GM06990 (cell line): Measurements from ENCODE around the gene LARP4B.
A peak's percentile ranks its signal among the peaks of the same experiment; 100 is the strongest.

ENCODE experiments used
- DNase-seq: peaks from one replicate; pipeline ENCODE4 v3.0.0-alpha.2; 2011; ENCODE audit not compliant: insufficient read length; ENCODE audit errors: extremely low read depth
- H3K27me3 ChIP-seq: replicated peaks from 2 replicates; pipeline ENCODE4 v1.6.0; 2011; ENCODE audit warnings: low read length; ENCODE audit not compliant: control insufficient read depth, insufficient read depth
- H3K36me3 ChIP-seq: 2 replicates; pipeline ENCODE4 v1.5.1; 2011; ENCODE audit warnings: low read length; ENCODE audit not compliant: control insufficient read depth, insufficient read depth
- H3K4me3 ChIP-seq: replicated peaks from 2 replicates; pipeline ENCODE4 v1.5.1; 2011; ENCODE audit warnings: low read depth, mild to moderate bottlenecking, control low read depth, low read length
- CTCF ChIP-seq: IDR thresholded peaks from 2 replicates; pipeline ENCODE4 v1.5.1; 2011; ENCODE audit warnings: low read length, control low read depth, mild to moderate bottlenecking, inconsistent platforms; ENCODE audit not compliant: insufficient read depth, poor library complexity, severe bottlenecking

Gene LARP4B

GRCh38 chr10:931326-932318, at the start of gene LARP4B:
LARP4B (minus strand) TSS chr10:931705; CDS start chr10:885721, 45,984 bp downstream.
- DNase-seq = peak; percentile 100
- Histone ChIP-seq H3K4me3 (peak within 1 kb of the TSS; percentile 74), H3K36me3 (no peaks in the 10 kb centered on the region), H3K27me3 (no peaks in the 10 kb centered on the region)
- TF ChIP-seq CTCF = no peak

DNA sequence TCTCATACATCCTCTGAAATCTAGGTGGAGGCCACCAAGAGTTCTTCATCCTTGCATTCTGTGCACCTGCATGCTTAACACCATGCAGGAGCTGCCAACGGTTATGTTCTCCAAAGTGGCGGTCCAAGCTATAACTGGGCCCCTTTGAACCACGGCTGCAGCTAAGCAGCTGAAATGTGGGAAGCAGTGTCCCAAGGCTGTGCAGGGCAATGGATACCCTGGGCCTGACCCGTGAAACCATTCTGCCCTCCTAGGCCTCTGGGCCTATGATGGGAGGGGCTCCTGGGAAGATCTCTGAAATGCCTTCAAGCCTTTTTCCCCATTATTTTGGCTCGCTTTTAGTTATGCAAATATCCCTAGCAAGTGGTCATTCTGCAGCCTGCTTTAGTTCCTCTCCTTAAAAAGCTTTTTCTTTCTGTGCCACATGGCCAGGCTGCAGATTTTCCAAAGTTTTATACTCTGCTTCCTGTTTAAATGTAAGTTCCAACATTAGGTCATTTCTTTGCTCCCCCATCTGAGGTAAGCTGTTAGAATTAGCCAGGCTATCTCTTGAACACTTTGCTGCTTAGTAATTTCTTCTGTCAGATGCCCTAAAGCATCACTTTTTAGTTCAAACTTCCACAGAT, 49.1 kb upstream of the LARP4B start:
- TF ChIP-seq CTCF = no peak
- Histone ChIP-seq H3K27me3 (no peaks in the 10 kb centered on the region), H3K36me3 (no peaks in the 10 kb centered on the region; the same call in 1 of the 2 replicates), H3K4me3 (no peak overlapping the region)
- DNase-seq = no peak

DNA sequence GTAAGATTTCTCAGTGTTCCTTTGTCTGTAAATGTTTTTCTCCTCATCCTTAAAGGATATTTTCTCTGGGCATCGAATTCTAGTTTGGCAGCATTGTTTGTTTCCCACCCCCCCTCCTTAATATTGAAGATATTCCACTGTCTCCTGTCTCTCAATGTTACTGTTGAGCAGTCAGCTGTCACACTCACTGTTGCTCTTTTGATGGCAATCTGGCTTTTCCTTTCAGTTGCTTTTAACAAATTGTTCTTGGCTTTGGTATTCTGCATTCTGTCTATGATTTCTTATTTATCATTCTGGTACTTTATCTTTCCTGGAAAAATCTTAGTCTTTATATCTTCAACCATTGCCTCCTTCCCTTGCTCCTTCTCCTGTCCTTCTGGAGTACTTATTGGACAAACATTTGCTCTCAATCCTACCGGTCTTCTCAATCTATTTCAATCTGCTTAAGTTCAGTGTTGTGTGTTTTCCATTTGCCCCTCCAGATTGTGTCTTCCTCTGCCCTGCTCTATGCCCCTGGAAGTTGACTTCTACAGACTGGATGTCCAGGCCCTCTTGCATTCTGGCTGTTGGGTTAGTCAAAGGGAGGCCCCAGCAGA, 47.4 kb upstream of the LARP4B start:
- no peak for DNase-seq
- Histone ChIP-seq H3K4me3 (no peak overlapping the region), H3K36me3 (no peaks in the 10 kb centered on the region; the same call in 1 of the 2 replicates), H3K27me3 (no peaks in the 10 kb centered on the region)
- no peak for TF ChIP-seq CTCF

GRCh38 chr10:976316-976715, 44.8 kb upstream of the LARP4B start:
- no peak for DNase-seq
- Histone ChIP-seq H3K4me3 (no peak overlapping the region), H3K36me3 (no peaks in the 10 kb centered on the region), H3K27me3 (no peaks in the 10 kb centered on the region)
- TF ChIP-seq CTCF = no peak

DNA sequence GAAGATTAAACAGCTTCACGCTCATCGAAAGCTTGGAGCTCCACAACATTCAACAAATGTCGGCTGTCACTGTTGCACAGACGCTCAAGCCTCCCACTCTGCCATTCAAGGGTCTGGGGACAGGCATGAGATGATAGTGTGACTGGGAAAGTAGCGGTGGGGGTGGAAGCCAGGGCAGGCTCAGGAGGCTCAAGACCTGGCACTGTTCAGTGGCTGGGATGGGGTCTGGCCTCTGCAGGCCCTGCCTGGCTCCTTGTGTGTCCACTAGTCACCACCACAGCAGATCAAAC, 43.2 kb upstream of the LARP4B start:
- no peaks in the 10 kb centered on the region for H3K36me3 ChIP-seq
- H3K4me3 ChIP-seq = no peak overlapping the region
- H3K27me3 ChIP-seq = no peaks in the 10 kb centered on the region
- TF ChIP-seq CTCF = no peak
- DNase-seq = no peak
